PC-9 (cell line): Measurements from ENCODE around the gene MTHFD1L. TPM values are rescaled to one million over a fixed set of nuclear protein-coding genes. Genes with fewer than 3 reads are reported as not detected.

Source experiments
- BruUV-seq: library from RNA; stranded (reverse); fragments of 400-500 nt; replicated peaks from 2 replicates; lab custom pipeline; 2021; lab: Mats Ljungman, UMichigan
- CTCF ChIA-PET: fragments of 300-600 bp; sonication (Branson Sonifier 250); formaldehyde crosslinking; loops from one replicate; lab custom pipeline; 2022; ENCODE audit warnings: antibody characterized with exemption; lab: Charles Lee
- POLR2A ChIA-PET: fragments of 300-600 bp; sonication (Branson Sonifier 250); formaldehyde crosslinking; loops from one replicate; lab custom pipeline; 2022; ENCODE audit warnings: antibody characterized with exemption; ENCODE audit not compliant: unreplicated experiment; lab: Charles Lee
- DNase-seq, 2 experiments: peaks; one replicate each; pipeline versions ENCODE4 v3.0.0 to v3.0.0-alpha.2; 2015 to 2022; ENCODE audit warnings: mixed read lengths in 1 of 2
- H2AFZ ChIP-seq: fragments of 200-600 bp; sonication (generic); 2 replicates; pipeline ENCODE4 v1.8.1; 2017; ENCODE audit warnings: antibody characterized with exemption
- H3F3A ChIP-seq: fragments of 200-600 bp; sonication (generic); 2 replicates; pipeline ENCODE4 v1.8.1; 2017; ENCODE audit warnings: antibody characterized with exemption, mild to moderate bottlenecking, low read depth; ENCODE audit not compliant: insufficient read depth
- H3K27ac ChIP-seq: fragments of 200-600 bp; sonication (generic); 2 replicates; pipeline ENCODE4 v1.6.1; 2016; ENCODE audit warnings: mixed run types
- H3K27me3 ChIP-seq: fragments of 200-600 bp; sonication (generic); 2 replicates; pipeline ENCODE4 v1.6.1; 2016; ENCODE audit warnings: low read depth, mixed run types; ENCODE audit not compliant: insufficient read depth
- H3K36me3 ChIP-seq: fragments of 200-600 bp; sonication (generic); 2 replicates; pipeline ENCODE4 v1.6.1; 2016; ENCODE audit warnings: low read depth, mixed run types
- H3K4me1 ChIP-seq: fragments of 200-600 bp; sonication (generic); replicated peaks from 2 replicates; pipeline ENCODE4 v1.6.1; 2016; ENCODE audit warnings: mixed run types; ENCODE audit not compliant: insufficient read depth
- H3K4me2 ChIP-seq: fragments of 200-600 bp; sonication (generic); 2 replicates; pipeline ENCODE4 v1.6.1; 2017; ENCODE audit warnings: mixed run types
- H3K4me3 ChIP-seq: fragments of 200-600 bp; sonication (generic); 2 replicates; pipeline ENCODE4 v1.6.1; 2016; ENCODE audit warnings: mixed run types
- H3K79me2 ChIP-seq: fragments of 200-600 bp; sonication (generic); 2 replicates; pipeline ENCODE4 v1.6.1; 2017; ENCODE audit warnings: low read depth, mixed run types
- H3K9me2 ChIP-seq: fragments of 200-600 bp; sonication (generic); 2 replicates; pipeline ENCODE4 v1.8.1; 2017; ENCODE audit warnings: mild to moderate bottlenecking; ENCODE audit not compliant: insufficient read depth
- H3K9me3 ChIP-seq: fragments of 200-600 bp; sonication (generic); 2 replicates; pipeline ENCODE4 v1.8.1; 2016; ENCODE audit warnings: low read depth; ENCODE audit not compliant: insufficient read depth
- H4K20me1 ChIP-seq: fragments of 200-600 bp; sonication (generic); 2 replicates; pipeline ENCODE4 v1.8.1; 2017; ENCODE audit not compliant: insufficient read depth
- CTCF ChIP-seq: fragments of 200-600 bp; sonication (generic); conservative IDR thresholded peaks from 2 replicates; pipeline ENCODE4 v1.6.1; 2017; ENCODE audit warnings: mixed run types, antibody characterized with exemption, mild to moderate bottlenecking, moderate library complexity
- EZH2 ChIP-seq: fragments of 200-600 bp; sonication (generic); IDR thresholded peaks from 2 replicates; pipeline ENCODE4 v1.8.0; 2017; ENCODE audit warnings: antibody characterized with exemption, low read depth
- intact Hi-C: fragments of 100-400 bp; cut with micrococcal nuclease; formaldehyde crosslinking; loops from one replicate; pipeline ENCODE4 v1.10.0; 2022; ENCODE audit not compliant: unreplicated experiment
- total RNA-seq: library from RNA; stranded (reverse); gene quantifications from 2 replicates; pipeline ENCODE4 v1.2.3, GENCODE V29; 2021

The MTHFD1L gene
- total RNA-seq, 1 experiment from 2014 or later: 53.3 TPM

- BruUV-seq: no TSS peak
- Histone ChIP-seq H4K20me1 (no peaks in the 10 kb centered on the region), H3K4me3 (peak overlapping the region; percentile 37; the same call in 1 of the 2 replicates), H3K27me3 (no peaks in the 10 kb centered on the region), H3K9me2 (no peaks in the 10 kb centered on the region), H3K9me3 (no peaks in the 10 kb centered on the region), H3K79me2 (peaks cover 18% of the 10 kb centered on the region; the same call in 1 of the 2 replicates), H3F3A (peaks cover 57% of the 10 kb centered on the region), H2AFZ (no peak overlapping the region), H3K27ac (peak overlapping the region; percentile 98), H3K4me1 (peaks cover 75% of the 10 kb centered on the region), H3K36me3 (peaks cover 9% of the 10 kb centered on the region; the same call in 1 of the 2 replicates), H3K4me2 (peak overlapping the region; percentile 76)
- DNase-seq: peak; percentile 72 to 99
- CTCF ChIA-PET: no interaction called here
- POLR2A ChIA-PET: interaction anchor here (0.6 to 0.9 kb wide), 2 partner anchors 14 to 1919 kb away, joined by 3 to 4 read pairs; no protein-coding TSS in a partner anchor
- intact Hi-C loops: loop anchor here (1.0 kb wide), 2 partner anchors 14 to 27 kb away; no protein-coding TSS in a partner anchor
- no peak for TF ChIP-seq EZH2
- TF ChIP-seq CTCF: no peak
Measured at GRCh38 chr6:151067684-151068596, 202.4 kb downstream of the MTHFD1L start.

- intact Hi-C loops: loop anchor here (1.0 kb wide), 2 partner anchors 13 to 28 kb away; no protein-coding TSS in a partner anchor
- Histone ChIP-seq H3K27ac (peak overlapping the region; percentile 98), H3K4me2 (peak overlapping the region; percentile 76), H3K4me3 (peak overlapping the region; percentile 37; the same call in 1 of the 2 replicates), H3K9me3 (no peaks in the 10 kb centered on the region), H3K4me1 (peaks cover 66% of the 10 kb centered on the region), H3K36me3 (peaks cover 10% of the 10 kb centered on the region; the same call in 1 of the 2 replicates), H2AFZ (no peak overlapping the region), H3F3A (peaks cover 58% of the 10 kb centered on the region), H3K27me3 (no peaks in the 10 kb centered on the region), H3K79me2 (peaks cover 18% of the 10 kb centered on the region; the same call in 1 of the 2 replicates), H3K9me2 (no peaks in the 10 kb centered on the region), H4K20me1 (no peaks in the 10 kb centered on the region)
- POLR2A ChIA-PET: interaction anchor here (0.6 to 0.9 kb wide), 3 partner anchors 13 to 1918 kb away, joined by 3 to 4 read pairs (median 3); no protein-coding TSS in a partner anchor
- CTCF ChIA-PET: no interaction called here
- BruUV-seq: TSS peak; percentile 53
- TF ChIP-seq CTCF (no peak), EZH2 (no peak)
- DNase-seq: peak in 1 of 2 experiments; percentile 50
Measured at GRCh38 chr6:151068761-151069312, 203.3 kb downstream of the MTHFD1L start.

- peaks cover 63% of the 10 kb centered on the region for H3K4me1 ChIP-seq
- CTCF ChIA-PET: no interaction called here
- TF ChIP-seq EZH2: no peak
- TF ChIP-seq CTCF: no peak
- intact Hi-C loops: no loop called here
- DNase-seq: no peak
- peaks cover 18% of the 10 kb centered on the region; the same call in 1 of the 2 replicates for H3K79me2 ChIP-seq
- BruUV-seq: no TSS peak
- no peaks in the 10 kb centered on the region for H3K27me3 ChIP-seq
- no peaks in the 10 kb centered on the region for H4K20me1 ChIP-seq
- POLR2A ChIA-PET: interaction anchor here (0.6 kb wide), 2 partner anchors 12 to 22 kb away, joined by 3 to 5 read pairs; no protein-coding TSS in a partner anchor
- H3K4me2 ChIP-seq: peak overlapping the region; percentile 76
- no peaks in the 10 kb centered on the region for H3K9me2 ChIP-seq
- H3K36me3 ChIP-seq: peaks cover 18% of the 10 kb centered on the region
- no peak overlapping the region for H2AFZ ChIP-seq
- peak overlapping the region; percentile 98 for H3K27ac ChIP-seq
- peaks cover 6% of the 10 kb centered on the region for H3K9me3 ChIP-seq
- peaks cover 64% of the 10 kb centered on the region for H3F3A ChIP-seq
- no peak overlapping the region for H3K4me3 ChIP-seq
Measured at GRCh38 chr6:151069641-151070040, 204.1 kb downstream of the MTHFD1L start.
